HG02610 (cell line): ENCODE measurements around the gene TMEM61.
"Not testable (repeated sequence)": the region's sequence is repeated elsewhere in the genome, so short reads cannot be mapped to it uniquely, and the experiment has no call there.

ENCODE experiments used
- ATAC-seq: cut with Tn5 transposase; IDR thresholded peaks from one replicate; pipeline ENCODE4 v1.9.1; 2021; ENCODE audit warnings: mild to moderate bottlenecking, moderate library complexity; ENCODE audit not compliant: unreplicated experiment

TMEM61 gene

GRCh38 chr1:54998677-54999076 lies 18.2 kb downstream of the TMEM61 start, which contains the start of gene BSND:
BSND (plus strand) TSS chr1:54998933; CDS start chr1:54999187, 254 bp downstream.
- no peak for ATAC-seq

GRCh38 chr1:55000110-55001085 lies 20.0 kb downstream of the TMEM61 start:
- ATAC-seq = no peak

- ATAC-seq = no peak
Measured at GRCh38 chr1:55001311-55001710, 20.9 kb downstream of the TMEM61 start.

GRCh38 chr1:55002686-55003085 lies 22.3 kb downstream of the TMEM61 start:
- ATAC-seq = no peak

GRCh38 chr1:55005351-55006140 lies 25.1 kb downstream of the TMEM61 start:
- no peak for ATAC-seq

- no peak for ATAC-seq
Measured at GRCh38 chr1:55006931-55007330, 26.5 kb downstream of the TMEM61 start.

- no peak for ATAC-seq
Measured at GRCh38 chr1:55007625-55008024, 27.2 kb downstream of the TMEM61 start.

GRCh38 chr1:55010194-55010886 lies 29.9 kb downstream of the TMEM61 start:
- no peak for ATAC-seq

GRCh38 chr1:55010887-55011217 lies 30.4 kb downstream of the TMEM61 start:
- no peak for ATAC-seq

- no peak for ATAC-seq
Measured at GRCh38 chr1:55012661-55013060, 32.2 kb downstream of the TMEM61 start.

- no peak for ATAC-seq
Measured at GRCh38 chr1:55015123-55015522, 34.7 kb downstream of the TMEM61 start.

GRCh38 chr1:55015731-55016620 lies 35.5 kb downstream of the TMEM61 start:
- no peak for ATAC-seq

GRCh38 chr1:55018395-55018794 lies 38.0 kb downstream of the TMEM61 start:
- ATAC-seq = no peak

GRCh38 chr1:55021942-55022546 lies 41.6 kb downstream of the TMEM61 start:
- peak; percentile 56 for ATAC-seq

- ATAC-seq = not testable (repeated sequence)
Measured at GRCh38 chr1:55024163-55024562, 43.7 kb downstream of the TMEM61 start.

GRCh38 chr1:55026682-55027081 lies 46.3 kb downstream of the TMEM61 start:
- ATAC-seq = not testable (repeated sequence)

- not testable (repeated sequence) for ATAC-seq
Measured at GRCh38 chr1:55031098-55031497, 50.7 kb downstream of the TMEM61 start.

- no peak for ATAC-seq
Measured at GRCh38 chr1:55033265-55033614, 52.8 kb downstream of the TMEM61 start.

- no peak for ATAC-seq
Measured at GRCh38 chr1:55034476-55035133, 54.2 kb downstream of the TMEM61 start.
